GM21360 (cell line): ENCODE results near the gene AMN.
A peak's percentile ranks its signal among the peaks of the same experiment; 100 is the strongest.

Experiments
- ATAC-seq: cut with Tn5 transposase; IDR thresholded peaks from one replicate; pipeline ENCODE4 v1.9.1; 2021; ENCODE audit warnings: mild to moderate bottlenecking, moderate library complexity; ENCODE audit not compliant: unreplicated experiment

Gene AMN

DNA sequence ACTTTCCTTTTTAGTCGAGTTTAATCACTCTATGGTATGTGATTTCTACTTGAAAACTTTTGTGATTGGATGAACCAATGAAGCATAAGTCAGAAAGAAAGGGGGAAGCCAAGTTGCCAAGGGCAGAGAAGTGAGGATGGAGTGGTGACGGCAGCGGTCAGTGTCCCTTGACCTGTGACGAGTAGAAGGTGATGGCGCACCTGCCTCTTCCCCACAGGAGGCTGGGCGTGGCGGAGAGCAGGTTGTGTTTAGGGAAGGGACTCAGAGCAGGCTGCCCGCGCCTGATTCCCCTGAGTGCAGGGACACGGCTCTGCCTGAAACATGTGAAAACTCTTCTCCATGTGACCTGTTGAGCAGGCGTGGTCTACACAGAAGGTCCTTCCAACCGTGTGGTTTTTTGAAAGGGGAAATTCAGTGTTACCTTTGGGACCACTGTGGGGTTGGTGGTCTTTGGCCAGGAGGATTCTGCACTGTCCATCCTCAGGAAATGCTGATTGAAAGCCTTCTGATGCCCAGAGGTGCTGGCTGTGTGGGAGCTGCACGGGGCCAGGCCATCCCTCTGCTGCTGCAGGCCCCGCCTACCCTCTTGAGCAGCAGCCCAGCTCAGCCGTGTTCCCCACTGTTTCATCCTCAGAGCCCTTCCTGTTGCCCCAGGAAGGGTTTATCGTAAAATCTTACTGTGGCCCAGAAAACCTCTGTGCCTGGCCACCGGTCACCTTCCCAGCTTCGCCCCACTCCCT is 23.5 kb upstream of the AMN start:
- no peak for ATAC-seq

DNA sequence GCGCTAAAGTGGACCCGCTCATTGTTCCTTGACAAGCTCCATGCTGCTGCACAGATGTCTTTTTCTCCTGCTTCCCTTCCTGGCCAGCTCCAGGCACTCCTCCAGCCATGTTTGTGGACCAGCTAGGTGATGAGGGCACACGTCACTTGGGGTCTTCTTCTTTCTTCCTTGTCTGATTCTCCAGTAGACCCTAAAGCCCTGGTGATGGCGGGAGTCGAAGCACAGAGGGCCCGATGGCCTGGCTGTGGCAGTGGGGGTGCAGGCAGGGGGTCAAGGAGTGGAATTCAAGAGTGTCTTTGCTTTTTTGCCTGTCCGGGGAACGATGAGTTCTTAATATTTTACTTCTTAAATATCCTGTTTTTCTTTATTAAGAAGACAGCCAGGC is 23.0 kb upstream of the AMN start:
- ATAC-seq = no peak

DNA sequence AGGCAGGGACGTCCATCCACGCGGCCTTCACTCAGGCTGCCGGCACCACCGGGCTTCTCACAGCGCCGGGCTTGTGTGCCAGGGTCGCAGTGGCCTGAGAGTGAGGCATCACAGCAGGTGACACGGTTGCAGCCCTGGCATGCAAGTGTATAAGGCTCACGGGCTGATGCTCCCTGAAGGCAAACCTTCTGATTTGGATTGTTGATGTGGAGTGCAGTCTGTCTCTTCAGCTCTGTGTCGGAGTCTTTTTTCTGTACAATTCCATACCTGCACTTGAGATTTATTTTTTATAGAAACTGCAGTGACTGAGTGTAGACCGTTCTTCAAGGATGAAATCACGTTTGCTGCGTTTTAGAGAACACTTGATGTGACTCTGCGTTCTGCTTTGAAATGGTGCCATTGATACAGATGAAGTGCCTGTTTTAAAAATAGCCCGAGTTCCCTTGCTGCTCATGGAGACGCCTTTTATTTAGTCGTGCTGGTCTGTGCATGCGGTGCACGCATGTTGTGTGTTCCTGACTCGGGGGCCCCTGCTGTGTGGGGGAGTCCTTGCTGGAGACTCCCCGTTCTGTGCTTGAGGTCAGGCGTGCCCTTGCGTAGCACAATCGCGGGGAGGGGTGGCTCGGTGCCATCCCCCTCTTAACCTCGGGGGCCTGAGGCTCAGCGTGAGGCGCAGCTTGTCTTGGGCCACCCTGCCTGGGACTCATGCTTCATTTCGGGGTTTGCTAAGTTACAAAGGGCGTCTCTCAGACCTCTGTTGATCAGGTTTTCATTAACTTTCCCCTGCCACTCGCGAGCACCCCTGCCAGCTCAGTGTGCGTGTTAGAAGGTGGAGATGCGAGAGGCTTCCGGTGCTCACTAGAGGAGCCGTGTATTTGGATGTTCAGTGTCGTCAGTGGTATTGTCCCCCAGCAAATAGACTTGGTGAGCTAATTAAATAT is 21.6 kb upstream of the AMN start:
- peak; percentile 49 for ATAC-seq

DNA sequence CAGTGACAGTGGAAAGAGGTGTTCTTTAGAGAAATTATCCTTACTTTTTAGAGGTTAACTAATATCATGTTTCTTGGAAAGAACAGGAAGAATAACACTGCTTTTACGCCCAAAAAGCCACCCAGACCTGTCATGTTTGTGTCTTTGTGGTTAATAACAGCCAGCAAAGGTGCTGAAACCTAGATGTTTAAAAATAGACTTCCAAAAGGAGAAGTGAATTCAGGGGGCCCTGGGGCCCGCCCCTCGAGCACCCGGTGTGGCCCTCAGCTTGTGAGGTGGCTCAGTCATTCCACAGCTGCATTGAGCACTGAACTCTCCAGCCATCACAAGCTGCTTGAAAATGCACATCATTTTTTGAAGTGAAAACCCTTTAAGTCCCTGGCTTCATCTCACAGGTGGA is 20.8 kb upstream of the AMN start:
- peak; percentile 75 for ATAC-seq

DNA sequence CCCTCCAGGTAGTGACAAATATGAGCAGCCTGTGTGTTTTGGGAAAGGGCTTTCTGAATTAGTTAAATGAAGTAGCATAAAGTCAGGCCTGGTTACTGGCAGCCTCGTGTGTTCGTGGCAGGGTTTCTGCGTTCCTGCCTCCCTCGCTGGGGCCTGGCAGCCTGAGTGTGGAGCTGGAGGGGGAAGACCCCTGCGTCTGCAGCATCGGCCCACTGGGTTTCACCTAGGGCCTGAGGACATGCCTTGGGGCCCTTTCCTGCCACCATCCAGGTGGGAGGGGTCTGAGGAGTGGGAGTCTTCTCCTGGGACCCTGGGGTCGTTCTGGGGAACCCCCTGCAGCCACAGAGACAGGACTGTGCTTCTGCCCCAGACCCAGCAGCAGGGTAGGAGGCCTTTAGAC is 20.4 kb upstream of the AMN start:
- peak; percentile 7 for ATAC-seq

DNA sequence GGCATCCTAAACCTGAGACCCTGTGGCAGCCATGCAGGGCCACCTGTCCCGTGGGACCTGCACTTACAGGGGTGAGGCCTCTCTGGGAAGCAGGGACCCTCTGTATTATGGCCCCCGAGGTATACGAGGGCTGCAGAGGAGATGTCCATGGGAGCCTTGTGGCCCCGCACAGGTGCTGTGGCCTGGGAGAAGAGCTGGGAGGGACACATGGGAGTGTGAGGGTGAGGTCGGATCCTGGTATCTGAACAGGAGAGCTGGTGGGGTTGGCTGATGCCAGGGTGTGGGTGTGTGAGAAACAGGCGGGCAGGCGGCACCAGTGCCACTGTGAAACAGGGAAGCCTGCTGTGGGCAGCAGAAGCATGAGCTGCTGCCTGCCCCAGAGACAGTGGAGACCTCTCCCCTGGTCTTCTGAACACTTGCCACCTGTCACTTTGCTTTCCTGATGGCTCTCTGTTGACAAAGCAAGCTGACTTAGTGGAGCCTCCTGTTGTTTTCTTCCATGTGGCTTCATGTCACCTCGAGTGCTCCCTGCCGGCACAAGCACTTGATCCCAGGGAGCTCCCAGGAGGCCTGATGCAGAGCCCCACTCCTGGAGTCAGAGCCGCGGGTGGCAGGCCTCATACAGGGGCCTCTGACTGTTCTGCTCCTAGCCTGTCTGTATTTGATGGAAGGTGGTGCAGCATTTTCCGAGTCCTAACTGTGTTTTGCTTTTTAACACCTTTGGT is 19.8 kb upstream of the AMN start:
- no peak for ATAC-seq

DNA sequence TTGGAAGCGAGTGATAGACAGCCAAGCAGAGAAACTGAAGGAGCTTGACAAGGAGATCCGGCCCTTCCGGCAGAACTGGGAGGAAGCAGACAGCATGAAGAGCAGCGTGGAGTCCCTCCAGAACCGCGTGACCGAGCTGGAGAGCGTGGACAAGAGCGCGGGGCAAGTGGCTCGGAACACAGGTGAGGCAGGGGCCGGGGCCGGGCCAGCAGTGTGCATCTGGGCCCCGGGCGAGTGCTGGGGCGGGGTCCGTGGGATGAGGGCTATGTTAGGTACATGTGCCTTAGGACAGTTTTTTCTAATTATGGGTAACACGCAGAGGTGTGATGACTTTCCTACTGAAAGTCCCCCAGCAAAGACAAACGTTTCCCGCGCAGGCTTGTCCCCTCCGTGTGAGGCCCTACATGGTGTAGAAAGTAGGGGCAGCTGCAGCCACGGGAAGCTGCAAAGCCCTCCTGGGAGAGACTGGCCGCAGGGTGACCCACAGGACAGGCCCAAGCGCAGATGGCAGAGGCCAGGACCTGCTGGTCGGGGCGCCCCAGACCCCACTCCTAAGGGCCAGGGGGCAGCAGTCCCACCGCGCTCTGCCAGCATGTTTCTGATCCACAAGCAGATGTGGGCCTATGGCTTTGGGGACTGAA is 19.1 kb upstream of the AMN start:
- no peak for ATAC-seq

DNA sequence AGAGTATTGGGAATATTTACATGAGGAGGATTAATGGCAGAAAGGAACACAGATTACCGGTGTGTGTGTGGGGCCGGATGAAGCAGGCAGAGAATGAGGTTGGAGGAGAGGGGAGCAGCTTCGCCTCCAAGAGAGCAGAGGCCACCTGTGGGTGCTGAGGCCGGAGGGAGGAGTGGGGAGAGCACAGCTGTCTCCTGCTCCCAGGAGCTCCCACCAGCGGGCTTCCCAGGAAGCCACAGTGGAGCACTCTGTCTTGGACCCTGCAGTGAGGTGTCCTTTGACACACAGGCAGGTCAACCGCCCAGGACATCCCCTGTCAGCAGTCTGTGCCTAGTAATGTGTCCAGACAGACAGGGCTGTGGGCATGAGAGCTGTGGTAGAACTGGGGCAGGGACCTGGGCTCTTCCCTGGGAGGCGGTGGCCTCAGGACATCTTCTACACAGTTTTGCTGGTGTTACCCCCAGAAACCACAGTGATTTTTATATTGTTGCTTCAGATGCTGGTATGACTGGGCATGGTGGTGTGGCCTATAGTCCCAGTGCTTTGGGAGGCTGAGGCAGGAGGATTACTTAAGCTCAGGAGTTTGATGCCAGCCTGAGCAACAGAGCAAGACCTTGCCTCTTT is 18.5 kb upstream of the AMN start:
- ATAC-seq = no peak

DNA sequence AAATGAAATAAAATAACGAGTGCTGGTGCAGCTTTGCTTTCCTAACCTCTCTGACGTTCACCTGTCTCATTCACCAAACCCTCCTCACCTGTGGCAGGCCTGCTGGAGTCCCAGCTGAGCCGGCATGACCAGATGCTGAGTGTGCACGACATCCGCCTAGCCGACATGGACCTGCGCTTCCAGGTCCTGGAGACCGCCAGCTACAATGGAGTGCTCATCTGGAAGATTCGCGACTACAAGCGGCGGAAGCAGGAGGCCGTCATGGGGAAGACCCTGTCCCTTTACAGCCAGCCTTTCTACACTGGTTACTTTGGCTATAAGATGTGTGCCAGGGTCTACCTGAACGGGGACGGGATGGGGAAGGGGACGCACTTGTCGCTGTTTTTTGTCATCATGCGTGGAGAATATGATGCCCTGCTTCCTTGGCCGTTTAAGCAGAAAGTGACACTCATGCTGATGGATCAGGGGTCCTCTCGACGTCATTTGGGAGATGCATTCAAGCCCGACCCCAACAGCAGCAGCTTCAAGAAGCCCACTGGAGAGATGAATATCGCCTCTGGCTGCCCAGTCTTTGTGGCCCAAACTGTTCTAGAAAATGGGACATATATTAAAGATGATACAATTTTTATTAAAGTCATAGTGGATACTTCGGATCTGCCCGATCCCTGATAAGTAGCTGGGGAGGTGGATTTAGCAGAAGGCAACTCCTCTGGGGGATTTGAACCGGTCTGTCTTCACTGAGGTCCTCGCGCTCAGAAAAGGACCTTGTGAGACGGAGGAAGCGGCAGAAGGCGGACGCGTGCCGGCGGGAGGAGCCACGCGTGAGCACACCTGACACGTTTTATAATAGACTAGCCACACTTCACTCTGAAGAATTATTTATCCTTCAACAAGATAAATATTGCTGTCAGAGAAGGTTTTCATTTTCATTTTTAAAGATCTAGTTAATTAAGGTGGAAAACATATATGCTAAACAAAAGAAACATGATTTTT is 17.1 kb upstream of the AMN start:
- no peak for ATAC-seq

DNA sequence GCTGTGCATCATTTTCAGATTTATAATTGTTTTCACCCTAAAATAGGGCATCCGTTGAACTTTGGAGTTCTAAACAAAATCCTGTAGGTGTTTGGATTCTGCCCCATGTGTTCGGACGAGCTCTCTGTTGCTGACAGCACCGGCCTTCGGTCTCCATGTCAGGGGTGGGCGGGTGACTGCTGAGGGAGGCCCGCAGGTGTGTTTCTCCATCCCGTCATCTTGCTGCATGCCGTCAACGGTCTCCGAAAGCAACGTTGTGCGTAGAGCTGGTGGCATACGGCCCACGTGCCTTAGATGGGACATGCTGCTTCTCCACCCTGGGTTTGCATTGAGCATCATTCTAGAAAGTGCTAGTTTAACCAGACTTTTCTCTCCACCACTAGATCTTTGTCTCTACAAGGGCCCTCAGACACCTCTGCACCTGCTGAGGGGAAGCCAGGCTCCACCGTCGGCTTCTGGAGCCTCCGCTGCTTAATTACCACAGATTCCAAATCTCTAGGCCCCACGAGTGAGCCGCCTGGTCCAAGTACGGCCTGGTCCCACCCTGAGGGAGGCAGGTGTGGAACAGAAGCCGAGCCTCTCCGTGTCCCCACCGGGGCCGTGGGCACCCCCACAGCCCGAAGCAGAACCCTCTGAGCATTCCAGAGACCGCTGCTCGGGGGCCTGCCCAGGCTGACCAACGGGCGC is 15.7 kb upstream of the AMN start:
- no peak for ATAC-seq

DNA sequence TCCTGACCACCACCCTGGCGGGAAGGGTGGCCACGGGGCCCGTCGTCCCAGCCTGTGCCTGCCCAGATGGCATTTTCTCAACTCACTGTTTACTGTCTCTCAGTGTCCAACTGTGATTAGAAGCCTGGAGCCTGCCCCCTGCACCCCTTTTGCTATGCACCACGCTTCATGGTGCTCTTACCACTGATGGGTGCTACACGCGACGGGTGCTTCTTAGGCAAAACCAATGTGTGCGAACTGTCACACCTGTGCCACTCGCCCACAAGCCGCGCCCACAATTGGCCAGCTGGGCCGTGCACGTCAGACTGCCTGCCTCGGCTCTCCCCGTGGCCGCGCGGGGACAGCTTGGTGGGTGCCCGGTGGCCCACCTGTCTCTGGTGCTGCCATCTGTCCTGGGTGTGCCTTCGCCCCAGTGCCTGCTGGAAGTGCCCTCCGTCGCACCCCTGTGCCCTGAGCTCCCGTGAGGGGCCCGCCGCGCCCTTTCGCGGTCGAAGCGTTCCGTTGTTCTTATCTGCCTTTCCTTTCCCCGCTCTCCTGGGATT is 15.1 kb upstream of the AMN start:
- ATAC-seq = no peak

DNA sequence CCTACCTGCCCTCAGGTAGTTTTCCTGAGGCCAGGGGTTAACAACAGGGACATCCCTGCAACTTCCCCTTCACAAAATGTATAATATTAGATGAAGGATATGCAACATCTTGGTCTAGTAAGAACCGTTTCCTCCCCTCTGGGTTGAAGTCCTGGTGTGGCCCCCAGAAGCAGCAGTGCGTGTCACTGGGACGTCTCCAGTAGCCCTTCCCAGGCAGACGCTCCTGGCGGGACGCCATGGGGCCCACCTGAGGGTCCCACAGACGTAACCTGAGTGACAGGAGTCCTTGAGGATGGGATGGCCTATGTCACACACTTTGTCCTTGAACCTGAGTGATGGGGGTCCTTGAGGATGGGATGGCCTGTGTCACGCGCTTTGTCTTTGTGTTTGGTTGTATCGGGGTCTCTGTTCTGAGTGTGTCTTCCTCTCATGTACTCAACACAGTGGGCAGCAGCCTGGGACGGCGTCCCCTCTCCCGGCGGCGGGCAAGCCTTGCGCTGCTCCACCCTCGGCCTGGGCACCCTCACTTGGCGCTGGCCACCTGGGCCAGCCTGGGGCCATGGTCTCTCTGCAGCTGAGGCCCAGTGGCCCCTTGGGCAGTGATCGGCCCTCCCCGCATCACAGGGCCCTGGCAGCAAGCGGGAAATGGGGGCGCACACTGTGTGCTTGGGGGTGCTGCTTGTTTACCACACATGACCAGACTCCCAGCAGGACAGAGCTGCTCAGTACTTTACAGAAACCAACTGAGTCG is 14.3 kb upstream of the AMN start:
- ATAC-seq = no peak

DNA sequence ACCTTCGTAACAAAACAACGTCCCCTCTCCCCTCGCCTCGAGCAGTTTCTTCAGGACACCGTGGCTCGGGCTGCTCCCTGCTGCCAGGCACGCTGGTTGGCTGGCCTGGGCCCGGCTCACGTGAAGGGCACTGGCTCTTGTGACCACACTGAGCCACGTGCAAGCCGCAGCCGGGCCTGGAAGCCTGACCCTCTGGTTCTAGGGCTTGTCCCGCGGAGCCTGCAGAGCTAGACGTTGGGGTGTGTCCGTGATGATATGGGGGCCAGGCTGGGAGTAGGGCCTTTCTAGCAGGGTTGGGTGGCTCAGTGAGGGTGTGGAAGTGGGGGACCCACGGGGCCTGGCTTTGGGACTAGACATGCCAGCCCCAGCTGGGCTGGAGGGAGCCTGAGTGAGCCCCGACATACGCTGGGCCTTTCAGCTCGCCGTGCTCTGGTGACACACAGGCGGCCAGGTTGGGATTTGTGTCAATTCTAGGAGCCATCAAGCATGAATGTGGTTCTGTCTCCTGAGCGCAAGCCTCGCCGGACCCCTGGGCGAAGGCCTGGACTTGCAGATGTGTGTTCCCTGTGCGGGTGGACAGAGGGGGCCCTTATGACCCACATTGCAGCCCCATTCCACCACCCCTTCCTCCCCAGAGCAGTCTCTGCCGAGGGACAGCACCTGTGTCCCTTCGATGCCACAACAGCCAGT is 13.6 kb upstream of the AMN start:
- ATAC-seq = no peak

DNA sequence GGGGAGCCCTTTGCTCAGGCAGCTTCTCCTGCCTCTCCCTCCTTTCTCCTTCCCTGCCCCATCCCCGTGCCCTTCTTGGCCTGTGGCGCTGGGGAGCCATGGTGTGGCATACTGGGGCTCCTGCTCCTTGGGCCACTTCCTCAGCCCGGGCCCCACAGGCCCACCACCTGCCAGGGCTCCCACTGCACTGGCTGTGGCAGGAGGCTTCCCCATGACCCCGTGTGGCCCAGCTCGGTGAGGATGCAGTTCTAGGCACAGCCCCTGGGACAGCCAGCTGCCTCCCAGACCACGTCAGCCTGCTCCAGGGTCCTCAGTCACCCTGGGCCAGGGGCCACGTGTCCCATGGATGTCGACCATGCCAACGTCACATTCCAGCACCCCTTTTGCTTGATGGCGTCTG is 13.0 kb upstream of the AMN start:
- no peak for ATAC-seq

DNA sequence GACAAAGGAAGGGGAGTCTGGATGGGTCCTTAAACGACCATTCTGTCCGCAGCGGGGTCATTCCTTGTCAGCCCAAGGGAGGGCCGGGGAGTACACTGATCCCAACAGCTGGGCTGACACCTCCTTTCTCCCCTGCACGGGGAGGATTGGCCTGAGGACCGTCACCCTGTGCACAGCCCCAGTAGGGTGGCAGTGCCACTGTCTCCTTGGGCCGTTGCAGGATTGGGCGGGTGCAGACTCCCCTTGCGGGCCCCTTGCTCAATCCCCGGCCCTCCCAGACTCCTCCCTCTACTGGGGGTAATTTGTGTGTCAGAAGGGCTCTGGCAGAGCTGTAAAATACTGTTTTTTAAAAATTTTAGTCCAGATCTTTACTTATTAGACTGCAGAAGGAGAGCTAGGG is 12.6 kb upstream of the AMN start:
- no peak for ATAC-seq

DNA sequence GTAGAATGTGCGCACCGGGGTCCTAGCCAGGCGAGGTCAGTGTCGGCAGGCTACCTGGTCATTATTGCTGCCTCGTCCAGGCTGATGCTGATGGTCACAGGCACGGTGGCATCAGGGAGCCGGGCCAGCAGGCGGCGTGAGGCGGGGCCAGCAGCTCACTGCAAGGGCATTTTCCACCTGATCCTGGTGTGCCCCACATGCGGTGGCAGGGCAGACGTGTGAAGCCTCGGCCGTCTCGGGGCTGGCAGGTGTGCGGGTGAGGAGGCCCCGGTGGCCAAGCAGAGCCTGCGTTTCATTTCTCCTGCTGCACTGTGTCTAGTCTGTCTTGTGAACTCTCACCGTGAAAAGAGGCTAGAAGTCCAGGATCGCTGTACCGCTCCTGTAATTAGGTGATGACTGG is 12.0 kb upstream of the AMN start:
- ATAC-seq = no peak

DNA sequence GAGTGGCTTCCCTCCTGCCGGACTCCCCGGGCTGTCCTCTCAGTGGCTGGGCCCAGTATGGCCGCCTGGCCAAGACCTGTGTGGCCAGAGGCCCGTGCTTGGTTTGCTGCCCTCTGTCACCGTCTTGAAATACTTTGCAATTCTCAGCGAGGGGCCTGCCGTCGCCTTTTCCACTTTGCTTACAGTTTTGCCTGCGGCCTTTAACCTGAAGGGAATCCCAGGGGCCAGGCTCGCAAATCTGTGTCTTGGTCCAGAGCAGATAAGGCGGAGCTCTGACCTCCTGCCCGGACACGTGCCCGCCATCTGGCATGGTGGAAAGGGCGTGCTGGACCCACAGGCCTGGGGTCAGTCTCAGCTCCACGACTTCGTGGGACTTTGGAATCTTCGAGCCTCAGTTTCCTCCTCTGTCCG is 10.9 kb upstream of the AMN start:
- no peak for ATAC-seq
